GM23338 (cell line): Measurements from ENCODE around the gene SARS2.

Source experiments
- CREB1 ChIP-seq: fragments of 250-450 bp; sonication (Bioruptor Pico); IDR thresholded peaks from 2 replicates; pipeline ENCODE4 v1.5.0; 2020; ENCODE audit warnings: low read depth, mild to moderate bottlenecking, moderate library complexity
- CTCF ChIP-seq, 2 experiments: fragments of 200-600 bp in 1 of 2; sonication (generic) in 1 of 2; conservative IDR thresholded peaks; 2 replicates each; pipeline versions ENCODE4 v1.5.1 to v1.6.1; 2016 to 2017; ENCODE audit warnings: antibody characterized with exemption in 2 of 2, low read depth in 2 of 2, mild to moderate bottlenecking in 2 of 2, moderate library complexity in 1 of 2
- EZH2 ChIP-seq: fragments of 200-600 bp; sonication (generic); IDR thresholded peaks from one replicate; pipeline ENCODE4 v1.8.0; 2017; ENCODE audit warnings: antibody characterized with exemption, mild to moderate bottlenecking, low read depth; ENCODE audit not compliant: unreplicated experiment
- EZH2phosphoT487 ChIP-seq: fragments of 200-600 bp; sonication (generic); IDR thresholded peaks from one replicate; pipeline ENCODE4 v1.8.1; 2018; ENCODE audit warnings: antibody characterized with exemption; ENCODE audit not compliant: unreplicated experiment
- JUNB ChIP-seq: IDR thresholded peaks from one replicate; pipeline ENCODE4 v1.6.1; 2016; ENCODE audit warnings: antibody characterized with exemption; ENCODE audit not compliant: unreplicated experiment
- POLR2AphosphoS5 ChIP-seq: IDR thresholded peaks from 2 replicates; pipeline ENCODE4 v1.6.1; 2016; ENCODE audit warnings: antibody characterized with exemption, low read depth
- REST ChIP-seq: IDR thresholded peaks from one replicate; pipeline ENCODE4 v1.6.1; 2018; ENCODE audit warnings: antibody characterized with exemption; ENCODE audit not compliant: unreplicated experiment
- STAT1 ChIP-seq: IDR thresholded peaks from one replicate; pipeline ENCODE4 v1.6.1; 2016; ENCODE audit warnings: antibody characterized with exemption; ENCODE audit not compliant: unreplicated experiment
- ZNF331 ChIP-seq: fragments of 250-450 bp; sonication (Bioruptor Pico); IDR thresholded peaks from 2 replicates; pipeline ENCODE4 v1.5.0; 2020; ENCODE audit warnings: low read depth, mild to moderate bottlenecking, moderate library complexity
- ZNF462 ChIP-seq: fragments of 250-450 bp; sonication (Bioruptor Pico); IDR thresholded peaks from 2 replicates; pipeline ENCODE4 v1.5.0; 2020; ENCODE audit warnings: mild to moderate bottlenecking, moderate library complexity

GRCh38 chr19:38913958-38914357, 16.6 kb downstream of the SARS2 start:
- TF ChIP-seq CTCF (conservative IDR thresholded peaks at IDR 0.05; ENCODE audit: low read depth in 2 of 2) (no peak), EZH2 (no peak), EZH2phosphoT487 (no peak), POLR2AphosphoS5 (no peak), REST (no peak), JUNB (no peak), CREB1 (CRISPR knock-in tag) (no peak), ZNF331 (CRISPR knock-in tag) (no peak), ZNF462 (no peak), STAT1 (no peak)
